GM18502 (cell line): Measurements from ENCODE around the gene CYGB.
"Not testable (repeated sequence)": the region's sequence is repeated elsewhere in the genome, so short reads cannot be mapped to it uniquely, and the experiment has no call there.

Experiments
- ATAC-seq: cut with Tn5 transposase; IDR thresholded peaks from one replicate; pipeline ENCODE4 v1.9.1; 2021; ENCODE audit warnings: mild to moderate bottlenecking; ENCODE audit not compliant: unreplicated experiment, poor library complexity

Gene CYGB

GRCh38 chr17:76568811-76569221 is 31.3 kb upstream of the CYGB start:
- no peak for ATAC-seq

- ATAC-seq: no peak
Measured at GRCh38 chr17:76567634-76568432, 30.3 kb upstream of the CYGB start.

- no peak for ATAC-seq
Measured at GRCh38 chr17:76566988-76567431, 29.5 kb upstream of the CYGB start.

- ATAC-seq: no peak
Measured at GRCh38 chr17:76566613-76566943, 29.1 kb upstream of the CYGB start.

- ATAC-seq: no peak
Measured at GRCh38 chr17:76565728-76566612, 28.5 kb upstream of the CYGB start.

- not testable (repeated sequence) for ATAC-seq
Measured at GRCh38 chr17:76564991-76565727, 27.6 kb upstream of the CYGB start.

GRCh38 chr17:76563359-76563758 is 25.9 kb upstream of the CYGB start:
- not testable (repeated sequence) for ATAC-seq

- no peak for ATAC-seq
Measured at GRCh38 chr17:76562734-76563148, 25.2 kb upstream of the CYGB start.

- ATAC-seq: no peak
Measured at GRCh38 chr17:76561799-76562268, 24.3 kb upstream of the CYGB start.

- no peak for ATAC-seq
Measured at GRCh38 chr17:76561332-76561731, 23.8 kb upstream of the CYGB start.

- no peak for ATAC-seq
Measured at GRCh38 chr17:76560877-76561221, 23.3 kb upstream of the CYGB start.

GRCh38 chr17:76560036-76560876 is 22.7 kb upstream of the CYGB start:
- no peak for ATAC-seq

- not testable (repeated sequence) for ATAC-seq
Measured at GRCh38 chr17:76559460-76559859, 22.0 kb upstream of the CYGB start.

GRCh38 chr17:76558198-76559095 is 20.9 kb upstream of the CYGB start:
- ATAC-seq: no peak

- ATAC-seq: peak; percentile 85
Measured at GRCh38 chr17:76557368-76558197, 20.1 kb upstream of the CYGB start.

- peak; percentile 52 for ATAC-seq
Measured at GRCh38 chr17:76556765-76557367, 19.4 kb upstream of the CYGB start.

GRCh38 chr17:76554131-76554530 is 16.6 kb upstream of the CYGB start:
- ATAC-seq: no peak
